22Rv1 (cell line): ENCODE results near the gene APOBEC3G.

Experiments
- ZFX ChIP-seq: fragments of 450-650 bp; IDR thresholded peaks from 2 replicates; pipeline ENCODE4 v1.6.1; 2017; ENCODE audit warnings: antibody characterized with exemption, borderline replicate concordance
- TF ChIP-seq, protein P1 (sequence below): fragments of 450-650 bp; IDR thresholded peaks from 2 replicates; pipeline ENCODE4 v1.5.1; 2017; ENCODE audit warnings: mild to moderate bottlenecking

DNA sequence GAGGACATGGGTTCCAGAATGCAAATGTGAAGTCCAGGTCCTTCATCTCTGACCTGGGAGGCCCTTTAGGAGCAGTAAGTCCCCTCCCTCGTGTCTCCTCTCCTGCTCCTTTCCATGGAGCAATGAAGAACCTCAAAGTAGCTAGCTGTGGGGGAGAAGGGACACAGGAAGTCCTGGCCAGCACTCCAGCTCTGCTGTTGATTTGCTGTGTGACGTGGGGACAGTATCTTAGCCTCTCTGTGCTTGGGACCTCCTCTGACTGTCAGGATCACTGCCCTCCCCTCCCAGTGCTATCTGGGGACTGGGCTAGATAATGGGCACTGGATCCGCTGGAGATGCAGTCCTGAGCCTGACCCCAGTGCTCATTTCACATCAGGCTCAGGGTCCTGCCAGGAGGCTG is 18.9 kb downstream of the APOBEC3G start:
- TF ChIP-seq, protein P1, sequence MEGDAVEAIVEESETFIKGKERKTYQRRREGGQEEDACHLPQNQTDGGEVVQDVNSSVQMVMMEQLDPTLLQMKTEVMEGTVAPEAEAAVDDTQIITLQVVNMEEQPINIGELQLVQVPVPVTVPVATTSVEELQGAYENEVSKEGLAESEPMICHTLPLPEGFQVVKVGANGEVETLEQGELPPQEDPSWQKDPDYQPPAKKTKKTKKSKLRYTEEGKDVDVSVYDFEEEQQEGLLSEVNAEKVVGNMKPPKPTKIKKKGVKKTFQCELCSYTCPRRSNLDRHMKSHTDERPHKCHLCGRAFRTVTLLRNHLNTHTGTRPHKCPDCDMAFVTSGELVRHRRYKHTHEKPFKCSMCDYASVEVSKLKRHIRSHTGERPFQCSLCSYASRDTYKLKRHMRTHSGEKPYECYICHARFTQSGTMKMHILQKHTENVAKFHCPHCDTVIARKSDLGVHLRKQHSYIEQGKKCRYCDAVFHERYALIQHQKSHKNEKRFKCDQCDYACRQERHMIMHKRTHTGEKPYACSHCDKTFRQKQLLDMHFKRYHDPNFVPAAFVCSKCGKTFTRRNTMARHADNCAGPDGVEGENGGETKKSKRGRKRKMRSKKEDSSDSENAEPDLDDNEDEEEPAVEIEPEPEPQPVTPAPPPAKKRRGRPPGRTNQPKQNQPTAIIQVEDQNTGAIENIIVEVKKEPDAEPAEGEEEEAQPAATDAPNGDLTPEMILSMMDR: no peak
- no peak for TF ChIP-seq ZFX
